Neural cell (in vitro differentiated cells): ENCODE results near the gene QRICH1. TPM values are rescaled to one million over a fixed set of nuclear protein-coding genes. Genes with fewer than 3 reads are reported as not detected.

Experiments used
- H2AFZ ChIP-seq: fragments of 200-600, 300-800 bp; sonication (generic), shearing (Covaris generic); 2 replicates; pipeline ENCODE4 v1.6.0; 2014; ENCODE audit warnings: low read depth, mild to moderate bottlenecking, antibody characterized with exemption, low read length, moderate library complexity
- H3F3A ChIP-seq: fragments of 200-600 bp; shearing (Covaris generic); 2 replicates; pipeline ENCODE4 v1.6.1; 2016; ENCODE audit warnings: mild to moderate bottlenecking, moderate library complexity, mixed read lengths, antibody characterized with exemption, low read length; ENCODE audit not compliant: insufficient read depth, poor library complexity, severe bottlenecking
- H3K27ac ChIP-seq: fragments of 200-600, 300-800 bp; sonication (generic), shearing (Covaris generic); 2 replicates; pipeline ENCODE4 v1.5.1; 2014; ENCODE audit warnings: mild to moderate bottlenecking, low read length, moderate library complexity
- H3K27me3 ChIP-seq: fragments of 300-800, 200-600 bp; sonication (generic), shearing (Covaris generic); 2 replicates; pipeline ENCODE4 v1.6.0; 2014; ENCODE audit warnings: mild to moderate bottlenecking, low read depth, low read length, moderate library complexity; ENCODE audit not compliant: insufficient read depth
- H3K36me3 ChIP-seq: fragments of 300-800, 200-600 bp; sonication (generic), shearing (Covaris generic); 2 replicates; pipeline ENCODE4 v1.5.1; 2014; ENCODE audit warnings: mild to moderate bottlenecking, antibody characterized with exemption, low read length, moderate library complexity; ENCODE audit not compliant: insufficient read depth
- H3K4me2 ChIP-seq: fragments of 300-800, 200-600 bp; sonication (generic), shearing (Covaris generic); 2 replicates; pipeline ENCODE4 v1.6.0; 2014; ENCODE audit warnings: mild to moderate bottlenecking, low read length
- H3K4me3 ChIP-seq: fragments of 300-800, 200-600 bp; sonication (generic), shearing (Covaris generic); 2 replicates; pipeline ENCODE4 v1.5.1; 2014; ENCODE audit warnings: mild to moderate bottlenecking, low read length, moderate library complexity
- H3K79me2 ChIP-seq: fragments of 200-600 bp; shearing (Covaris generic); replicated peaks from 2 replicates; pipeline ENCODE4 v1.6.0; 2014; ENCODE audit warnings: mild to moderate bottlenecking, low read length, moderate library complexity; ENCODE audit not compliant: insufficient read depth
- H3K9ac ChIP-seq: fragments of 300-800, 200-600 bp; sonication (generic), shearing (Covaris generic); 2 replicates; pipeline ENCODE4 v1.6.1; 2016; ENCODE audit warnings: mild to moderate bottlenecking, low read length, mixed read lengths
- H3K9me2 ChIP-seq: fragments of 200-600 bp; shearing (Covaris generic); 2 replicates; pipeline ENCODE4 v1.6.1; 2016; ENCODE audit warnings: mild to moderate bottlenecking, low read length, mixed read lengths; ENCODE audit not compliant: insufficient read depth
- H3K9me3 ChIP-seq: fragments of 200-600, 300-800 bp; sonication (generic), shearing (Covaris generic); 2 replicates; pipeline ENCODE4 v1.6.1; 2016; ENCODE audit warnings: mild to moderate bottlenecking, mixed run types, low read length, moderate library complexity, mixed read lengths
- H4K20me1 ChIP-seq: fragments of 200-600 bp; shearing (Covaris generic); 2 replicates; pipeline ENCODE4 v1.6.1; 2016; ENCODE audit warnings: mild to moderate bottlenecking, mixed run types; ENCODE audit not compliant: insufficient read depth
- CTCF ChIP-seq: fragments of 450-650 bp; IDR thresholded peaks from 2 replicates; pipeline ENCODE4 v1.5.1; 2014; ENCODE audit warnings: antibody characterized with exemption, mild to moderate bottlenecking, moderate library complexity; ENCODE audit not compliant: poor library complexity, severe bottlenecking
- EP300 ChIP-seq: fragments of 450-650 bp; conservative IDR thresholded peaks from 2 replicates; pipeline ENCODE4 v1.6.1; 2014; ENCODE audit warnings: antibody characterized with exemption, mild to moderate bottlenecking, moderate library complexity; ENCODE audit not compliant: poor library complexity, severe bottlenecking
- EZH2 ChIP-seq: fragments of 200-600, 300-800 bp; shearing (Covaris generic), sonication (generic); IDR thresholded peaks from 2 replicates; pipeline ENCODE4 v1.6.1; 2014; ENCODE audit warnings: antibody characterized with exemption, low read length, borderline replicate concordance, mild to moderate bottlenecking; ENCODE audit not compliant: insufficient read depth, poor library complexity, severe bottlenecking
- MXI1 ChIP-seq: fragments of 450-650 bp; conservative IDR thresholded peaks from 2 replicates; pipeline ENCODE4 v1.6.1; 2014; ENCODE audit warnings: antibody characterized with exemption, mild to moderate bottlenecking; ENCODE audit not compliant: poor library complexity, severe bottlenecking
- POLR2AphosphoS5 ChIP-seq: IDR thresholded peaks from 2 replicates; pipeline ENCODE4 v1.6.1; 2012
- RAD21 ChIP-seq: fragments of 450-650 bp; conservative IDR thresholded peaks from 2 replicates; pipeline ENCODE4 v1.6.1; 2014; ENCODE audit warnings: antibody characterized with exemption, mild to moderate bottlenecking, moderate library complexity
- REST ChIP-seq: IDR thresholded peaks from 2 replicates; pipeline ENCODE4 v1.6.1; 2012; ENCODE audit warnings: borderline replicate concordance
- SMC3 ChIP-seq: fragments of 450-650 bp; conservative IDR thresholded peaks from 2 replicates; pipeline ENCODE4 v1.6.1; 2014; ENCODE audit warnings: antibody characterized with exemption, mild to moderate bottlenecking, moderate library complexity; ENCODE audit not compliant: poor library complexity
- TAF1 ChIP-seq: IDR thresholded peaks from 2 replicates; pipeline ENCODE4 v1.6.1; 2012; ENCODE audit warnings: low read depth
- polyA plus RNA-seq: library from polyadenylated mRNA; depleted of rRNA; stranded (reverse); fragments of >200 nt; gene quantifications from 2 replicates; pipeline ENCODE4 v1.2.3, GENCODE V29; 2014
- small RNA-seq, 3 experiments: library from RNA; depleted of rRNA; stranded (forward); fragments of <200 nt; gene quantifications; one replicate each; pipeline ENCODE3, GENCODE V24; 2012

The QRICH1 gene
- polyA plus RNA-seq, 1 donor from 2014 or later: 87.5 TPM

- Histone ChIP-seq H3K9ac (no peak overlapping the region), H3K36me3 (no peaks in the 10 kb centered on the region)
Observed at GRCh38 chr3:48980295-48980694, 113.6 kb downstream of the QRICH1 start.

More at GRCh38 chr3:48980295-48980694, 113.6 kb downstream of the QRICH1 start:
- Histone ChIP-seq H3F3A (no peaks in the 10 kb centered on the region), H3K27me3 (no peaks in the 10 kb centered on the region), H3K79me2 (no peaks in the 10 kb centered on the region), H3K4me2 (no peak overlapping the region), H3K27ac (no peak overlapping the region), H3K4me3 (no peak overlapping the region), H4K20me1 (no peaks in the 10 kb centered on the region), H3K9me3 (no peaks in the 10 kb centered on the region), H3K9me2 (no peaks in the 10 kb centered on the region), H2AFZ (no peak overlapping the region)
- TF ChIP-seq CTCF (no peak), EP300 (no peak), SMC3 (no peak), TAF1 (no peak), POLR2AphosphoS5 (no peak), MXI1 (no peak), RAD21 (no peak), EZH2 (no peak), REST (no peak)

Small RNA genes within 50 kb of the gene (small RNA-seq; reads per million reads assigned to genes)
- gene MIR191 (47,240 to 56,256 (median 54,573) reads per million in 3 experiments), gene MIR425 (1,365 to 2,958 (median 2,632) reads per million in 3 experiments), gene RN7SL182P (0 reads per million in 3 experiments)

Other genes with a start within 250 kb of the QRICH1 start
- 23.8 and 26.1 TPM in 2 replicates for gene PRKAR2A, start 246.2 kb downstream of the QRICH1 start, polyA plus RNA-seq
- gene SLC25A20, start 195.2 kb downstream of the QRICH1 start, polyA plus RNA-seq: 1.5 and 7.1 TPM in 2 replicates
- 148 and 153 TPM in 2 replicates for gene ARIH2, start 175.2 kb downstream of the QRICH1 start, polyA plus RNA-seq
- gene P4HTM, start 103.8 kb downstream of the QRICH1 start, polyA plus RNA-seq: 97.3 and 111 TPM in 2 replicates
- gene WDR6, start 86.7 kb downstream of the QRICH1 start, polyA plus RNA-seq: 315 and 326 TPM in 2 replicates
- 121 and 145 TPM in 2 replicates for gene DALRD3, start 75.5 kb downstream of the QRICH1 start, polyA plus RNA-seq
- 36.2 and 49.0 TPM in 2 replicates for gene NDUFAF3, start 72.0 kb downstream of the QRICH1 start, polyA plus RNA-seq
- gene IMPDH2, start 64.7 kb downstream of the QRICH1 start, polyA plus RNA-seq: 137 and 148 TPM in 2 replicates
- 174 and 212 TPM in 2 replicates for gene QARS1, start 10.7 kb upstream of the QRICH1 start, polyA plus RNA-seq
- gene USP19, start 26.8 kb upstream of the QRICH1 start, polyA plus RNA-seq: 58.5 and 62.0 TPM in 2 replicates
- 2.0 and 15.9 TPM in 2 replicates for gene LAMB2, start 39.0 kb upstream of the QRICH1 start, polyA plus RNA-seq
- gene CCDC71, start 72.3 kb upstream of the QRICH1 start, polyA plus RNA-seq: 14.8 and 25.7 TPM in 2 replicates
- 64.2 and 65.1 TPM in 2 replicates for gene KLHDC8B, start 77.5 kb upstream of the QRICH1 start, polyA plus RNA-seq
- 15.6 and 18.0 TPM in 2 replicates for gene C3orf62, start 183.2 kb upstream of the QRICH1 start, polyA plus RNA-seq
- 35.5 and 42.7 TPM in 2 replicates for gene USP4, start 246.0 kb upstream of the QRICH1 start, polyA plus RNA-seq